Measurements from ENCODE around the gene ACVR1.

ACVR1 gene

DNA sequence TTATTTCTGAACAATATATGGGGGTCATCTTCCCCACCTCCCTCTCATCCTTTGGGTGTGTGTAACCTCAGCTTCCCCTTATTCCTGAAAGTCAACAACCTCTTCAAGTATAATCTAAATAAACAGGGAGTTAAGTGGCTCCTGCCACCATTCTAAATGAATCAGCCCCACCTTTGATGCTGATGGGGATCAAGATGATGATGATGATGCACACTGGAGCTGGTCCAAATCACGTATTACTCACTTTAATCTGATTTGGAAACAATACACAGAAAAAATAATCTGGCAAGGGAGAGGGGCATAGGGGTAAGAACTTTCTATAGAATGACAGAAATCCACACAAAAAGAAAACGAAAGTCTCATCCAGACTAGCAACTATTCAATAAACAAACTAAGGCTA lies 7.1 kb downstream of the ACVR1 start:
- Histone ChIP-seq H3K36me3 (ENCODE audit: control insufficient read depth, insufficient read depth, low read length) (no peaks in the 10 kb centered on the region), H3K9ac (ENCODE audit: low read depth, low read length) (no peak overlapping the region), H3K27me3 (ENCODE audit: control insufficient read depth, insufficient read depth, low read length) (no peaks in the 10 kb centered on the region), H3K4me3 (ENCODE audit: low read depth, low read length) (no peak overlapping the region), H3K9me3 (ENCODE audit: control insufficient read depth, insufficient read depth, low read length) (no peaks in the 10 kb centered on the region), H3K4me1 (ENCODE audit: control insufficient read depth, insufficient read depth, low read length) (peaks cover 21% of the 10 kb centered on the region)

DNA sequence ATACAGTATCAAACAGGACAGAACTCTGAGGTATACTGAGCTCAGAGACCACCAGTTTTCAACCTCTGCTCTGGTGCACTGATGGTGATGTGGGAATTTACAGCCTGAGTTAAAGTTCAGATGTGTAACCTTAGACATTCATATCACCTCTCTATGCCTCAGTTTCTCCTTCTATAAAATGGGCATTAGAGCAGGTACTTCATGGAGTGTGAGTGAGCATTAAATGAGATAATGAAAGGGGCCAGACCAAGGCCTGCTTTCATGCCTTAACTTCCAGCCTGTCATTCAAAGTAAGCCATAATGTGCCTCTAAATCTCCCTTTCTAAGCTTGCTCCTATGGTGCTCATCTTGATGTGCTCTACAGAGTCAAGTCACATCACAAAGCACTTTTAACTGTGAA lies 8.4 kb downstream of the ACVR1 start:
- Histone ChIP-seq H3K27me3 (ENCODE audit: control insufficient read depth, insufficient read depth, low read length) (no peaks in the 10 kb centered on the region), H3K4me3 (ENCODE audit: low read depth, low read length) (no peak overlapping the region), H3K4me1 (ENCODE audit: control insufficient read depth, insufficient read depth, low read length) (peaks cover 21% of the 10 kb centered on the region), H3K9ac (ENCODE audit: low read depth, low read length) (no peak overlapping the region), H3K36me3 (ENCODE audit: control insufficient read depth, insufficient read depth, low read length) (no peaks in the 10 kb centered on the region), H3K9me3 (ENCODE audit: control insufficient read depth, insufficient read depth, low read length) (no peaks in the 10 kb centered on the region)

DNA sequence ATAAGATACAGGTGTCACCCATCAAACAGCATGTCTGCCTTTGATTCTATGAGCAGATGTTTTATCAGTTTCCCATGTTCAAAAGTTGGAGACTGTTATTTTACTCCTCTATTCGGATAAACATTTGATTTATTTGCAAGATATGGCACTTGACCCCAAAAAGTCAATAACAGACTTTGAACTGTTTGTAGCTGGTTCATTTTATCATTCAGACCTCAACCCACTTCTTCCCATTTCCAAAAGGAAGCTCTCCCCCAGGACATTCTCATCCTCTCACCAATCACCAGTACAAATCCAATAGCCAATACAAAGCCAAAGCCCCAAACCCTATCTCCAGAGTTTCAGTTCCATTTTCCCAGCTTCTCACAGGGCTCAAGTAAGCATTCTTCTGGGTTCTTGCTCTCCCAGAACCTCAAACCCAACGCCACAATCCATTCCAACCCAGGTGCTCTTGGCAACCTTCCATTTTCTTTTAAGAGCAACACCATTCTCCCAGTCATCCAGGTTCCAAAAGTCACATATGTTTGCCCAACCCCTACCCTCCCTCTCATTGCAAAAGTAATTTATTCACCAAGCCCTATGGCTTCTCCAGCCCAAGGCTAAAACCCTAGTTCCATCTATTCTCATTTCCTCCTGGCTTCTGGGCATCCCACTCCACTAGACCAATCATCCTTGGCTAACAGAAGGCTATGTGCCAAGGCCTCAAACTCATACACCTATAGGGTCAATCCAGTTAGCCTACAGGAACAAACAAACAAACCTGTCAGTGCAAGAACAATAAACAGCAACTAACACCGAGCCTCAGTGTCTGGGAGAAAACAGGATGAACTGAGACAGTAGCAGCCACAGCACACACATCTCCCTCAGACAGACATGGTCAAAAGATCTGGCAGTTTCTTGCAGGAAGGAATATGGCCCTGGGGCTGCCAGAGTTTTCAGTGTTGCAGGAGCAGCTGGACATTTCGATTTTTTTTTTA lies 9.2 kb downstream of the ACVR1 start:
- Histone ChIP-seq H3K9ac (ENCODE audit: low read depth, low read length) (no peak overlapping the region), H3K27me3 (ENCODE audit: control insufficient read depth, insufficient read depth, low read length) (no peaks in the 10 kb centered on the region), H3K4me1 (ENCODE audit: control insufficient read depth, insufficient read depth, low read length) (peaks cover 21% of the 10 kb centered on the region), H3K9me3 (ENCODE audit: control insufficient read depth, insufficient read depth, low read length) (no peaks in the 10 kb centered on the region), H3K36me3 (ENCODE audit: control insufficient read depth, insufficient read depth, low read length) (no peaks in the 10 kb centered on the region), H3K4me3 (ENCODE audit: low read depth, low read length) (no peak overlapping the region)

DNA sequence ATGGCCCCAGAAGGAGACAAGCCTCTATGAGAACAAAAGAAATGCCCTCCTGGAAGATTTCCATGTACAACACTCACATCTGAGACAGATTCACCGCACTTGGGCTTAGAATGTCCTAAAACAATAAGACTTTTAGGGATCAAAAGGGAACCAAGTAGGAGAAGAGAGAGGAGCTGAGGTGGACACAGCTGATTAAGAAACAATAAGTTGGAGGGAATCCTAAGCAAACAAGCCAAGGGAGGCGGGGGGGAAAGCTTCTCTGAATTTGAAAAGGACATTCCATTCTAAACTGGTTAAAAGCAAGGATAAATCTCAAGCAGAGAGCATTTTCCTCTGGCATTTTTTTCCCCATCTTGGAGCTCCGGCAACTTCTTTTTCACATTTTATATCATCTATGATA lies 9.9 kb downstream of the ACVR1 start:
- H3K9ac ChIP-seq (ENCODE audit: low read depth, low read length): no peak overlapping the region
- H3K4me3 ChIP-seq (ENCODE audit: low read depth, low read length): no peak overlapping the region
- H3K4me1 ChIP-seq (ENCODE audit: control insufficient read depth, insufficient read depth, low read length): peaks cover 15% of the 10 kb centered on the region
- no peaks in the 10 kb centered on the region for H3K27me3 ChIP-seq (ENCODE audit: control insufficient read depth, insufficient read depth, low read length)
- H3K9me3 ChIP-seq (ENCODE audit: control insufficient read depth, insufficient read depth, low read length): no peaks in the 10 kb centered on the region
- no peaks in the 10 kb centered on the region for H3K36me3 ChIP-seq (ENCODE audit: control insufficient read depth, insufficient read depth, low read length)

DNA sequence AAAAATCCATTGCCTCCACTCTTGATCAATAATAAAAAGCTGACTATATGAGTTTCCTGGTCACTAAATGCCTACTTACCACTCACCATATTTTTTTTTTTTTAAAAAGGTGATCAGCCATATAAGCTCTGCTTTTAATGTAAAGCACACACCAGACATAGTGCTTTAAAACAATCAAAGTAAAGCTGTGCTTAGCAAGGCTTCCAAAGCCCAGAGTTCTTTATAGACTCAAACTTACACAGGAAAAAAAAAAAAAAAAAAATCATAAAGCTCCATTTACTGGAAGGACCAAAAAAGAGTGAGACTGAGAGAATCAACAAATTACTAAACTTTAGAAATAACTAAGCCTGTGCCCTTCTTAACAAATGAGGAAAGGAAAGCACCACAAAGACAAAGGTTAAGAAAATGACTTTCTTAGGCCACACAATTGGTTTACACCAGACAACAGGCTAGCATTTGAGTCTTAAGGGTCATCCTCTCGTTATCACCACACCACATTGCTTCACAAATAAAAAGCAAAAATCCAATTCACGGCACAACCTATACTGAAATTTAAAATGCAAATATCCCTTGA lies 11.2 kb downstream of the ACVR1 start:
- Histone ChIP-seq H3K27me3 (ENCODE audit: control insufficient read depth, insufficient read depth, low read length) (no peaks in the 10 kb centered on the region), H3K4me1 (ENCODE audit: control insufficient read depth, insufficient read depth, low read length) (peaks cover 12% of the 10 kb centered on the region), H3K9me3 (ENCODE audit: control insufficient read depth, insufficient read depth, low read length) (no peaks in the 10 kb centered on the region), H3K9ac (ENCODE audit: low read depth, low read length) (no peak overlapping the region), H3K36me3 (ENCODE audit: control insufficient read depth, insufficient read depth, low read length) (no peaks in the 10 kb centered on the region), H3K4me3 (ENCODE audit: low read depth, low read length) (no peak overlapping the region)

DNA sequence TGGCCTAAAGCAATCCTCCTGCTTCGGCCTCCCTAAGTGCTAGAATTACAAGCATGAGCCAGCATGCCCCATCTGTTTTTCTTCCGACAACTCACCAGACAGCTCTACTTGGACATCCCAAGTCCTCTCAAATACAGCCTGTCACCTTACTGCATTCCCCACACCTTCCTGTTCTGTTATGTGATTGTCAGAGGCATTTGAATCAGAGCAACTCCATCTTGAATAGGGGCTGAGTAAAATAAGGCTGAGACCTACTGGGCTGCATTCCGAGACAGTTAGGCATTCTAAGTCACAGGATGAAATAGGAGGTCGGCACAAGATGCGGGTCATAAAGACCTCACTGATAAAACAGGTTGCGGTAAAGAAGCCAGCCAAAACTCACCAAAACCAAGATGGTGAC lies 17.3 kb downstream of the ACVR1 start:
- Histone ChIP-seq H3K9me3 (ENCODE audit: control insufficient read depth, insufficient read depth, low read length) (no peaks in the 10 kb centered on the region), H3K9ac (ENCODE audit: low read depth, low read length) (no peak overlapping the region), H3K27me3 (ENCODE audit: control insufficient read depth, insufficient read depth, low read length) (no peaks in the 10 kb centered on the region), H3K4me1 (ENCODE audit: control insufficient read depth, insufficient read depth, low read length) (no peaks in the 10 kb centered on the region), H3K4me3 (ENCODE audit: low read depth, low read length) (no peak overlapping the region), H3K36me3 (ENCODE audit: control insufficient read depth, insufficient read depth, low read length) (no peaks in the 10 kb centered on the region)

DNA sequence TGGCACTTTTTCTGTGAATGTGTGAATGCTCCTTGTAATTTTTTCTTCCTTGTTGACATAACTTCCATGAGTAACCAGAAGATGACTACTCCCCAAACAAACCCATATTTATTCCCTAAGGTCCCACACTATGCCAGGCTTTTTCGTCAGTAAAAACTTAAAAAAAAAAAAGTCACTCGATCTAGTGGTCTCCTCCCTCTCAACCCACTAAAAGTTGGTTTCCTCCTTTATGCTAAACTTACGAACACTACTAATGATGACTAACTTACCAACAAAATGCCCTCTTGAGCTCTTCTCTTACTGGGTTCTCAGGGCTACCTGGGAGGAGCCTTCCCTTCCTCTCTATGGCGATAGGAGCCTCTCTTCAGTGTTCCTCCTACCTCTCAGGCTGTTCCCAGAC lies 18.2 kb downstream of the ACVR1 start:
- Histone ChIP-seq H3K27me3 (ENCODE audit: control insufficient read depth, insufficient read depth, low read length) (no peaks in the 10 kb centered on the region), H3K4me3 (ENCODE audit: low read depth, low read length) (no peak overlapping the region), H3K9me3 (ENCODE audit: control insufficient read depth, insufficient read depth, low read length) (no peaks in the 10 kb centered on the region), H3K36me3 (ENCODE audit: control insufficient read depth, insufficient read depth, low read length) (no peaks in the 10 kb centered on the region), H3K4me1 (ENCODE audit: control insufficient read depth, insufficient read depth, low read length) (no peaks in the 10 kb centered on the region), H3K9ac (ENCODE audit: low read depth, low read length) (no peak overlapping the region)

DNA sequence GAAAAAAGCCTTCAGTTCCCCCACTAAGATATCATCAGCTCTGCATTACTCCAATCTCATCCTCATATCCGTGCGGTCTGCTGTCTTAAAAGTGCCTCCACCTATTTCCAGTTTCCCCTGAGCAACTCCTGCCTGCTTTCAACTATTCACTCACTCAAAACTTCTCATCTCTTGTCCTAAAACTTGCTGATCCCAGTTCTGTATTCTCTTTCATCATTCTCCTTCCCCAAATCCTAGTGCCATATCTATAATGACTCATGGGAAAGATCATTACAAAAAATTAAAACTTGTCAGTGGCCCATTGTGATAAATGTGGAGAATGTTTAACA lies 20.0 kb downstream of the ACVR1 start:
- H3K9me3 ChIP-seq (ENCODE audit: control insufficient read depth, insufficient read depth, low read length): no peaks in the 10 kb centered on the region
- no peak overlapping the region for H3K4me3 ChIP-seq (ENCODE audit: low read depth, low read length)
- H3K4me1 ChIP-seq (ENCODE audit: control insufficient read depth, insufficient read depth, low read length): no peaks in the 10 kb centered on the region
- H3K9ac ChIP-seq (ENCODE audit: low read depth, low read length): no peak overlapping the region
- H3K36me3 ChIP-seq (ENCODE audit: control insufficient read depth, insufficient read depth, low read length): no peaks in the 10 kb centered on the region
- H3K27me3 ChIP-seq (ENCODE audit: control insufficient read depth, insufficient read depth, low read length): no peaks in the 10 kb centered on the region

DNA sequence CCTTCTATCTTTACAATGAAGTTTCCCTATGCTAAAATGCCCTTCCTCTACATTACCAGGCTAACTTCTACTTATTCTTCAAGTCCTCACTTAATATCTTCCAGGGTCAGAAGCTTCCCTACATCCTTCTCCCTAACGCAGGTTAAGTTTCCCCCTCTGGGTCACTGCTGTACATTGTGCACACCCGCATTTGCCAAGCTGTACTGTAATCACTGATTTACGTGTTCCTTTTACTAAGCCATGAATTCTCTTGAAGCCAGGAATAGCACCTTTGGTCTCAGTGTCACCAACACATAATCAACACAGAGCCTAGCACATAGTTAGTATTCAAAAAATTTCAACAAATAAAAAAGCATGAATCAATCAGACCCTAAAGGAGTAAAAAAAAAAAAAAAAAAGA lies 22.3 kb downstream of the ACVR1 start:
- Histone ChIP-seq H3K27me3 (ENCODE audit: control insufficient read depth, insufficient read depth, low read length) (no peaks in the 10 kb centered on the region), H3K36me3 (ENCODE audit: control insufficient read depth, insufficient read depth, low read length) (no peaks in the 10 kb centered on the region), H3K4me3 (ENCODE audit: low read depth, low read length) (no peak overlapping the region), H3K9ac (ENCODE audit: low read depth, low read length) (no peak overlapping the region), H3K4me1 (ENCODE audit: control insufficient read depth, insufficient read depth, low read length) (no peaks in the 10 kb centered on the region), H3K9me3 (ENCODE audit: control insufficient read depth, insufficient read depth, low read length) (no peaks in the 10 kb centered on the region)

DNA sequence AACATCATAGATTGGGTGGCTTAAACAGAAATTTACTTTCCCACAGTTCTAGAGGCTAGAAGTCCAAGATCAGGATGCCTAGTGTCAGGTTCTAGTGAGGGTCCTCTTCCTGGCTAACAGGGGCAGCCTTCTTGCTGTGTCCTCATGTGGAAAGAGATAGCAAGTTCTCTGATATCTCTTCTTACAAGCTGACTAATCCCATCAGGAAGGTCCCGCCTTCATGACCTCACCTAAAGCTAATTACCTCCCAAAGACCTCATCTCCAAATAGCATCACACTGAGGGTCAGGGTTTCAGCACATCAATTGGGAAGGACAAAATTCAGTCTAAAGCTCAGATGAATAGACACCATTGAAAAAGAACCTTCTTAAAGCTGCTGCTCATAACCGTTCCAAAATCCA lies 22.9 kb downstream of the ACVR1 start:
- H3K4me1 ChIP-seq (ENCODE audit: control insufficient read depth, insufficient read depth, low read length): no peaks in the 10 kb centered on the region
- no peaks in the 10 kb centered on the region for H3K9me3 ChIP-seq (ENCODE audit: control insufficient read depth, insufficient read depth, low read length)

DNA sequence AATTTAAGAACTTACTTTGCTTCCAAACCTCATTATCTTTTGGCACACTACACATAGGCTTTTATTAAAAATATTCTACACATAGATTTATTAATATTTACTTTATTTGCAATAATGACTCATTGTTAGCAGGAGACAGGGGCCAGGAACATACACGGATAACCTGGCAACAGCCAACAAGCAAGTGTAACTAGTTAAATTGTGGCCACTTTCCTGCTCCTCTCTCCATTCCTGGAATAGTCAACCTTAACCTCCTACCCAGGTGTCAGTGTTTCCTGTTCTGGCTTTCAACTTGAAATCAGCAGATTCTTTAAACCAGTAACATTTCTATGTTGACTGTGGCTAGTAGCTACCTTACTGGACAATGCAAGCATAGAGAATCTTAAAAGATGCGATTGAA lies 26.5 kb downstream of the ACVR1 start:
- H3K9me3 ChIP-seq (ENCODE audit: control insufficient read depth, insufficient read depth, low read length): no peaks in the 10 kb centered on the region
- no peaks in the 10 kb centered on the region for H3K27me3 ChIP-seq (ENCODE audit: control insufficient read depth, insufficient read depth, low read length)
- no peaks in the 10 kb centered on the region for H3K36me3 ChIP-seq (ENCODE audit: control insufficient read depth, insufficient read depth, low read length)
- H3K9ac ChIP-seq (ENCODE audit: low read depth, low read length): no peak overlapping the region
- H3K4me1 ChIP-seq (ENCODE audit: control insufficient read depth, insufficient read depth, low read length): peaks cover 7% of the 10 kb centered on the region
- H3K4me3 ChIP-seq (ENCODE audit: low read depth, low read length): no peak overlapping the region

More for the DNA sequence above, 22.9 kb downstream of the ACVR1 start:
- no peaks in the 10 kb centered on the region for H3K27me3 ChIP-seq (ENCODE audit: control insufficient read depth, insufficient read depth, low read length)
- no peaks in the 10 kb centered on the region for H3K36me3 ChIP-seq (ENCODE audit: control insufficient read depth, insufficient read depth, low read length)
- H3K4me3 ChIP-seq (ENCODE audit: low read depth, low read length): no peak overlapping the region
- no peak overlapping the region for H3K9ac ChIP-seq (ENCODE audit: low read depth, low read length)

DNA sequence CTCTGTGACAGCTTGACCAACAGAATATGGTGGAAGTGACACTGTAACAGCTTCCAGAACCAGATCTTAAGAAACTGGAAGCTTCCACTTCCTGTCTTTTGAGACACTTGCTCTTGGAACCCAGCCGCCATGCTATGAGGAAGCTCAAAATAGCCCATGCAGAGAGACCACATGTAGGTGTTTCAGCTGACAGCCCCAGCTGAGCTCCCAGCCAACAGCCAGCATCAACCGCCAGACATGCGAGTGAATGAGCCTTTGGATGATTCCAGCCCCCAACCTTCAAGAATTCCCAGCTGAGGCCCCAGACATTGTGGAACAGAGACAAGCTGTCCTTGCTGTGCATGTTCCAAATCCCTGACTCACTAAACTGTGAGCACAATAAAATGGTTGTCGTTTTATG lies 27.9 kb downstream of the ACVR1 start:
- Histone ChIP-seq H3K36me3 (ENCODE audit: control insufficient read depth, insufficient read depth, low read length) (no peaks in the 10 kb centered on the region), H3K27me3 (ENCODE audit: control insufficient read depth, insufficient read depth, low read length) (no peaks in the 10 kb centered on the region), H3K4me1 (ENCODE audit: control insufficient read depth, insufficient read depth, low read length) (peaks cover 7% of the 10 kb centered on the region), H3K4me3 (ENCODE audit: low read depth, low read length) (no peak overlapping the region), H3K9me3 (ENCODE audit: control insufficient read depth, insufficient read depth, low read length) (no peaks in the 10 kb centered on the region), H3K9ac (ENCODE audit: low read depth, low read length) (no peak overlapping the region)

All from iPS-15b (cell line).